ENCODE measurements around the gene USB1.

- TF ChIP-seq CTCF (IDR thresholded peaks at IDR 0.05) (no peak), POLR2AphosphoS5 (IDR thresholded peaks at IDR 0.05) (no peak)
These were observed 1.7 kb upstream of the USB1 start for GRCh38 chr16:57999366-57999970.

All from prostate gland (tissue), 2 donors.